GM19455 (cell line): Measurements from ENCODE around the gene FBLN2.

Experiments used
- ATAC-seq: cut with Tn5 transposase; IDR thresholded peaks from one replicate; pipeline ENCODE4 v1.9.1; 2021; ENCODE audit not compliant: unreplicated experiment

Gene FBLN2

DNA sequence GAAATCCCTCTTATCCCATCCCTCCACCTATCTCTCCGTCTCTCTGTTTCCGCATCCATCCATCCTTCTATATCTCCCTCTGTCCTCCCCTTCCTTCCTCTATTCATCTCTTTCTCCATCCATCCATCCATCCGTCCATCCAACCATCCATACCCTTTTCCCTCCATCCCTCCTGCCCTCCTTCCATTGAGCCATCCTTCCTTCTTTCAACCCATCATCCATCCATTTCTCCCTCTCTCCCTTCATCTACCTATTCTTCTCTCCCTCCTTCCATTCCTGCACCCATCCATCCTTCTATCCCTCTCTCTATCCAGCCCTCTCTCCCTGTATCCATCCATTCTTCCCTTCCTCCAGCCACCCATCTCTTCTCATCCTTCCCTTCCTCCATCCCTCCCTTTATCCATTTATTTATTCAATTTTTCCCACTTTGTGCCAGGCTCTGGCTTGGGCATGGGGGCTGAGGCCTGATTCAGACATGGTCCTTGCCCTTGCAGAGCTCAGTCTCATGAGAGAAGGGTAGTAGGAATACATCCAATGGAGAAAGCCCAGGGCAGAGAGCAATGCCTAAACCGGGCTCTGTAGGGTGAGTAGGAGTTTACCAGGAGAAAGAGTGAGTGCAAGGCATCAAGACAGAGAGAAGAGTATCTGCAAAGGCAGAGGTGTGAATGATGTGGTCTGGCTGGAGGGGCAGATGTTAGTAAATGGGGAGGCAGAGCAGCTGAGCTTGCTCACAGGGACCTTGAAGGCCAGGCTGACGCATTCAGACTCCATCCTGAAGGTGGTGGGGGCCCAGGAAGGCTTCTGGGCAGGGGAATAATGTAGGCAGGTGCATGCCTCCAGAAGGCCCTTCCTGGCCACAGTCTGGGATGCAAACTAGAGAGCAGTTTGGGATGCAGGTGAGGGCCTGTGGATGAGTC, 19.5 kb upstream of the FBLN2 start:
- no peak for ATAC-seq

DNA sequence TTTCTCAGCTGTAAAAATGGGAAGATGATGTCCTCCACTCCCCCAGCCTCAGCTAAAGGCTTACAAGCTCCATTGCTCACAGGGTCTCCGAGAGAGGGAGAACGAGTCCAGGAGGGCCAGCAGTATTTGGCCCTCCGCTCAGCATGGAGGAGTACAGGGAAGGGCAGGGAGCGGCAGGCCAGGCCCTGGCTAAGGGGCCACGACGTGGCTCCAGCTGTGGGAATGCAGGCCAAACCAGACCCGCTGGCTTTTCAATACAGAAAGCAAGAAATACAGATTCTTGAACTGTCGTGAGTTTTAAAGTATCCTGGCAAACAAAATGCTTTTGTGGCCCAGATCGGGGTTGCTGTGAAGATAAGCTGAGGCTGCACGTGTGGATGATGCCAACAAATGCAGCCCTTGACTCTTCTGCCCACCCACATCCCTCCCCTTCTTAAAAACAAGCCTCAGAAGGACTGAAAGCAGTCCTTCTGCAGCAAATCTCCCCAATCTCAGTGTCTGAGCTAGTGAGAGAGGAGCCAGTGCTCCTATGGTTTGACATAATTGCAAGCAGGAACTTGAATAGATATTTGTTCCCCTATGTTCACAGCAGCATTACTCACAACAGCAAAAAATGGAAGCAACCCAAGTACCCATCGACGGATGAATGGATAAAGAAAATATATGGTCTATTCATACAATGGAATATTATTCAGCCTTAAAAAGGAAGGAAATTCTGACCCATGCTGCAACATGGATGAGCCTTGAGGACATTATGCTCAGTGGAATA, 18.5 kb upstream of the FBLN2 start:
- ATAC-seq = no peak

DNA sequence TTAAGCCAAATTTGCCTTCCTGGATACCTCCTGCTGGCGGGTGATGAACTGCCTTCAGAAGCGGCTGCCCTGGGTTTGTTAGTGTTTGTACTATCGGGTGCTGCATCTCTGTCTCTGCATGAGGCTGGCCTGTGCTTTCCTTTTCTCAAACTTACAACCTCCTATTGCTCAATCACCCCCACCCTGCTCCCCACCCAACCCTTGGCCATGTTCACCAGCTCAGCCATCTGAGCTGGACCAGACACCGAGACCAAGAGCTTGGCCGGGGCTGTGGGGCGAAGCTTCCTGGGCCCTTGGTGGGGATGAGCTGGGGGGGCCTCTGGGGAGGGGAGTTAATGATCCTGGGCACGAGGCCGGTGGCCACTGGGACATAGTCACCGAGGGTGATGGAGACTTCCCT, 16.8 kb upstream of the FBLN2 start:
- ATAC-seq = no peak

DNA sequence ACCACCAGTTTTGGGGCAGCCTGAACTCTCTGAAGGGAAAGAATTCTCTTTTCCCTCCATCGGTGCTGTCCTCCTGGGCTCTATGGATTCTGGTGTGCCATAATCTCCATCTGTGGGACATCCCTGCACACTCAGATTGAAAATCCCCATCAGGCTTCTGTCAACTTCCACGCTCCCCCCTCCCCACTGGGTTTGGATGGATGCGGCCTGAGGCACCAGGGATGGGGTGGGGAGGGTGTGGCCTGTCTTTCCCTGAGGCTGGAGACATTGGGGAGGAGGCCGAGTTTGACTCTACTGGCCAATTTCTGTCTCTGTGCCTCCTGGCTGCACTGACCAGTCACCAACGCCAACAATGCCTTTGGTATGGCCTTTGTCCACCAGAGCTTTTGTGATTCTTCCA, 16.3 kb upstream of the FBLN2 start:
- no peak for ATAC-seq

DNA sequence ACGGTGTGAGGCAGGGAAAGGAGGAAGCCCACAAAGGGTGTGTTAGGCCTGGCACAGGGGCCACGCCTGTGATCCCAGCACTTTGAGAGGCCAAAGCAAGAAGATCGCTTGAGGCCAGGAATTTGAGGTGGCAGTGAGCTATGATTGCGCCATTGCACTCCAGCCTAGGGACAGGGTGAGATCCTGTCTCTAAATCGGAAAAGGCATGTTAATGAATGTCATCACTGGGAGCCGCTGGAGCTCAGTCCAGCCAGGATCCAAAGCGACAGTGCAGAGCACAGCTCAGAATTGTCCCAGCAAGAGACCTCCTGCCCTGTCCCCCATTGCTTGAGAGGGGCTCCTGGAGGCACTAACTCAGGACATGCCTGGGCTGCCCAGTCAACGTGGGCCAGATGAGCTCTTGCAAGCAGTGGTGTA, 15.0 kb upstream of the FBLN2 start:
- no peak for ATAC-seq

DNA sequence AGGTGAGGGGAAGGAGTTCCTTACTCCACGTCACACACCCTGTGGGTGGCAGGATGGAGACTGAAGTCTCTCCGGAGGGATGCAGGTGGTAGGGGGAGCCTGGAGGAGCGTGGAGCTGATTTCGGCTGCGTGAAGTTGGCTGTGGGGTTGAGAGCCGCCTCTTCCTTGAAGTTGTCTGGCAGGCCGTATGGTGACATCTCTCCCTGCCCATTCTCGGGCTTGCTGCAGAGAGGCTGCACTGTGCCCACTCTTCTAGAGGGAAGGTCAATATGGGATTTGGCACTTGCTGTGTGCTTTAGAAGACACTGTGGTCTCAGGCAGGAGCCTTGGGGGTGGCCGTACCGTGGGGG, 13.4 kb upstream of the FBLN2 start:
- no peak for ATAC-seq

DNA sequence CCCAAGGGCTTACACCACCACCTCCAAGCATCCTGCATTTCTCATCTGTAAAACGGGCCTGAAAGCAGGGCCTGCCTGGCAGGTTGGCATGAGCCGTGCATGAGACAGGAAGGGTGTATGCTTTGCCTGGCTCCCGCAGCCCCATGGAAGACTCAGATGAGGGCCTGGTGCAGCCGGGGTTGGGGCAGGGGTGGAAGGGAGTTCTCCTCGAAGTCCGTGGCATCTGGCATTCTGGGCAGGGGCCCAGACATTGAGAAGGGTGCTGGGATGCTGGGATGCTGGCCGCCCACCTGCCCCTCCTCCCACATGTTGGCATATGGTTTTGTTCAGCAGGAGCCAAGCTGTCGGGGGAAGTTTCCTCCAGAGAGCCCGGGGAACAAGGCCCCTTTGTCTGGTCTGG, 13.0 kb upstream of the FBLN2 start:
- no peak for ATAC-seq

DNA sequence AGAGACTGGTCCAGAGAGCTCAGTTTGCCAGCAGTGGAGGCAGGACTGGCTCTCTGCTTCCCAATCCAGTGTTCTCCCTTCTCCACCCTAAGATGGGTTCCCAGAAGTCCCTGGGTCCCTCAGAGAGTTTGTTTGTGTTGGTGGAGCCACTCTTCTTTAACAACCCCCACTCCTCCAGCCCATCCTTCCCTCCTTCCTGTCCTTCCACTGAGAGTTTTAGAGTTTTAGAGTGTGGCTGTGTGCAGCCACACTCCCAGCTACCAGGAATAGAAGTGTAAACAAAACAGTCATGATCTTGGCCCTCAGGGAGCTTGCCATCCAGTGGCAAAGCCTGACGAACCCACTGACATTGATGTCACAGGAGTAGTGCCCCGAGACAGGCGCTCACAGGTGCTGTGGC, 12.5 kb upstream of the FBLN2 start:
- ATAC-seq = no peak

DNA sequence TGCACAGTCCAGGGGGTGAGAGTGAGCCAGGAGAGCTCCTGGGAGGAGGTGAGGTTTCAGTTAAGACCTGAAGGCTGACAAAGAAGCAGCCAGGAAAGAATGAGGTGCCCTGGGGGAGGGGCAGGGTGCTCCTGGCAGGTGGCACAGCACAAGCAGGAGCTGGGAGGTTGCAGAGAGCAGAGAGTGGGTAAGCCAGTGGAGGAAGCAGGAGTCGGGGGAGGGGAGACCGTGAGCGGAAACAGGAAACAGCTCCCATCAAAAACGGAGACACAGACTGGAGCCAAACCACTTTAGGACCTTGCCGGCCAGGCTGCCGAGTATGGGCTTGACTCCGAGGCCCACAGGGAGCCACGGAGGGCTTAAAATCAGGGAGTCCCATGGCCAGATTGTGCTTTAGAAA, 12.1 kb upstream of the FBLN2 start:
- ATAC-seq = no peak

DNA sequence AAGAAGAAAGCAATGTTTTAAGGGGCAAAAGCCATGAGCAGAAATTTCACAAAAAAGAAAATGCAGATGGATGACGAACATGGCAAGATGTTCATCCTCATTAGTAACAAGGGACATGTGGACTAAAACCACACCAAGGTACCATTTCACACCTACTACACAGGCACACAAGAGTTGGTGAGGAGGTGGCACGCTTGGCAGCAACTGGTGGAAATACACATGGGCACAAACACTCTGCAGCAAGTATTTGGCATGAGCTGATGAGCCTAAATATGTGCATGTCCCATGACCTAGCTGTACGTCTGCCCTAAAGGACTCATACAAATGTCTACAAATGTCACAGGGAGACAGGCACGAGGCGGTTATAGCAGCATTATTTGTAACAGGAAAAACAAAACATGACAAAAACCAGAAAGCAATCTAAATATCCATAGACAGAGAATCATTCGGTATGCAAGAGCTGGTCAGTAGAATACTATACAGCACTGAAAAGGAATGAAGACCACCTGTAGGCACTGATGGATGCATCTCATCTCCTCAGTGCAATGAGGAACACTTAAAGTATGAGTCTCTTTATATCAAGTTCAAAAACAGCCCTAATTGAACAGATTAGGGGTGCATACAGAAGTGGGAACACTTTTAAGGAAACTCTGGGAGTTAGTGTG, 11.5 kb upstream of the FBLN2 start:
- ATAC-seq = no peak

DNA sequence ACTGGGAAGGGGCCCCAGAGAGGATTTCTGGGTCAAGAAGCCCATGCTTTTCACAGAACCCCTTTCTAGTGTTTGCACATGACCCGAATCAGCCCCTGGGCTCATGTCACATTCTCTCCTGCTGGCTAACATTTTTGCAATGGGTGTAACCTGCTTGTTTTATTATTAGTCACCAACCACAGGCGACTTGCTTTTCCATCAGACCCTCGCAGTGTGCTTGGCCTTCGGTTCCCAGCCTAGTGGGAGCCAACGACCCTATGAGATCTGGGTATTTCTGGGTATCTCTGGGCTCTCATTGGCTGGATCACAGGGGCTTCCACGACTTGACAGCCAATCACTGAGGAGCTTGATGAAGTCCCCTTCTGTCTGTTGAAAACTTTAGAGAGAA, 11.0 kb upstream of the FBLN2 start:
- ATAC-seq = no peak

DNA sequence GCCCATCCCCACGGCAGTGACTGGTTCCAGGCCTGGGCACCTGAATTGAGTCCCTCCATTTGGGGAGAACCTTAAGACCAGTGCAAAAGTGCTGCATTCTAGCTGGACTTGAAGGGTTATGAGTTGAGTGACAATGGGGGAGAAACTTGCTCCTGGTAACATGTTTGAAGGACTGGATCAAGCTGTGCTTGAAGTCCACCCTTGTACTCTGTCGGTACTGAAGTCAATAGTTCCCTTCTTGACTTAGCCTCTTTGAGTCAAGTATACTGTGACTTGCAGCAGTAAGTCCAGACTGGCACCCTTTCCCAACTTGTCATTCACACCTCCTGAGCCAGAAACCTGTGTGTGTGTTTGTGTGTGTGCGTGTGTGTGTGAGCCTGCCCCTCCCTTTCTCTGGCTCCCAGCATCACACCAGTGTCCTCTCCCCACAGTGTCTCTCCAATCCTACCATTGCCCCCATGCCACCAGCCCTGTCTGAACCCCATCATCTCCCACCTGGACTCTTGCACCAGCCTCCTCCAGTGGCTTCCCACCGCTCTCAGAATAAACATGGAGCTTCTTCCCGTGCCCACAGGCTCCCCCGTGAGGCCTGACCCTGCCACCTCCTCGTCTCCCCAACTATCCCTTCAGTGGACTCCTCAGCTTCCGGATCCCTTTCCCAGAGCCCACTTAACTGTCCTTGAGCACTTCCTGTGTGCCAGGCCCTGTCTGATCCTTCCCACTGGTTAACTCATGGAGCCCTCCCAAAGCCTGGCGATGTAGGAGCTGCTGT, 10.2 kb upstream of the FBLN2 start:
- no peak for ATAC-seq

DNA sequence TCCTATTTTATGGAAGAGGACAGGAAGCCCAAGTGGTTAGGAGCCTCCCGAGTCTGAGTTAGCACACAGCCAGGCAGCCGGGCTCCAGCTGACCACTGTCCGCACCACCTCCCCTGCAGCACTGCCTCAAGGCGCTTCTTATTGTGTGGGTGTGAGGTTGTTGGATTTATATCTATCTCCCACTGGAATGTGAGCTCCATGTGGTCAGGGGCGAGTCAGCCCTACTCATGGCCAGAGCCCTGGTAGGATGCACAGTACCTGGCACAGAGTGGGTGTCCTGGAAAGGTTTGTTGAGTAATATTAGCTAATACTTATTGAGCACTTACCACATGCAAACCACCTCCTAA, 9.7 kb upstream of the FBLN2 start:
- ATAC-seq = no peak

DNA sequence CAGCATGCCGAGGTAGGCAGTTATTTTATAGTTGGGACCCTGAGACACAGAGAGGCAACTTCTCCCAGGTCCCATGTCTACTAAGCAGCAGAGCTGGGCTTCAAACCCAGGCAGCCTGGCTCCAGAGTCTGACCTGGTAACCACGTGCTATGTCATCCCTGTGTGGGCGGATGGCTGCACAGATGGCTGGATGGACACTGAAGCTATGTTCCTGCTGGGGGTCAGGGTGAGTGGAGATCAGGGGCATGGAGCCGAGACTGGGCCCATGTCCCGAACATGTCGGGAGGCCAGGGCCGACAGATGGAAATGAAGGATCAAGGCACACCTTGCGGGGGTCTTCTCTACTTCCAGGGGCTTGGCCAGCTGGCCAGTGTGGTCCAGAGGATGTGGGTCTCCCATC, 9.3 kb upstream of the FBLN2 start:
- ATAC-seq = no peak

DNA sequence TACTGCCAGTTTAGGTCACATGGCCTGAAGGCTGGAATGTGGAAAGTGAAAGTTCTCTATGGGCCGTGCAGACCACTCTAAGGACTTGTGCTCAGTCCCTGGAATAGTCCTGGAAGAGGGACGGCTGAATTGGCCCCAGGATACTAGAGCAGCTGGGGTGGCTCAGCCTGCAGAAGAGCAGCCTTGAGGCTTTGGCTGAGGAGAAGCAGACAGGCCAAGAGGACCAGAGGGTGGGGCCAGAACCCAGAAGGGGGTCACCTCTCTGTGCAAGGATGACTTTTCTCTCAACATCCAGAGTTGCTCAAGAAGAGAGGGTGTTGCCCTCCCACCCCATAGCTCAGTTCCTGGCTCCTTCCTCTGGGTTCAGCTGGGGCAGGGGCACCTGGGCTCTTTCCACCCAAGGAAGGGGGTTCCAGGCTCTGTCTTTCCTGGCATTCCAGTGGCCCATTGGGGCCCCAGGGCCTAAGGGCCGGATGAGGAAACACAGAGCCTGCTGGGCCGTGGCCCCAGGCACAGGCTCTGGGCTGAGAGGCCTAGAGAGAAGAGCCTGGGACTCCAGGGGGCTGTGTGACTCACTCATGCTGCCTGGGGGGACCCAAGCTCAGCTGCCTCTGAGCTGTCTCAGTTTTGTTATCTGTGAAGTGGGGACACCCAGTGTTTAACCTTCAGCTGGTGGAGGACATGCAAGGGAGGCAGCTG, 8.5 kb upstream of the FBLN2 start:
- ATAC-seq = no peak

DNA sequence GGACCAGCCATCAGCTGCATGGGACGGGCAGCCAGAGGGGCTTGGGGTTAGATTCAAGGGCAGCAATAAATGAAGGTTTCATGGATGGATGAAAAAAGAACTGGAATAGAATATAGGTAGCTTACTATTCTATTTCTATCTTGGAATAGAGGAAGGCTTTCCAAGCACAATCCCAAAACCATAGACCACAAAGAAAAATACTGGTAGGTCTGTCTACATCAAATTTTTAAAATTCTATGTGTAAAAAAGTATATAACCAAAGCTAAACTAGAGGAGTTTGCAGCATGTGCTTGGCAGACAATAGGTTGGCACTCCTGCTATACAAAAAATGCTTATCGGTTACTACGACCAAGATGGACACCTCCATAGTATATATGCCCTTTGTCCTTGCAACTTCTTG, 7.2 kb upstream of the FBLN2 start:
- ATAC-seq = no peak

DNA sequence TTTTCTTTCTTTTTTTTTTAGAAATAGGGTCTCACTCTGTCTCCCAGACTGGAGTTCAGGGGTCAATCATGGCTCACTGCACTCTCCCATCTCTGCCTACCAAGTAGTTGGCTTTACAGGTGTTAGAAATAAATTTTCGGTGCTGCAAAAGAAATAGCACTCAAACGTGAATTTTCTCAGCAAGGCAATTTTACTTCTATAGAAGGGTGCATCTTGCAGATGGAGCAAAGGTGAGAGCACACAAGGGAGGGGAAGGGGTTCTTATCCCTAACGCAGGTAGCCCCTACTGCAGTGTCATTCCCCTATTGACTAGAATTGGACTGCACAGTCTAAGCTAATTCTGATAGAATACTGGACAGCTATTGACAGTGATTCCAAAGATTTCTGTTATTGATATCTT, 6.8 kb upstream of the FBLN2 start:
- no peak for ATAC-seq

DNA sequence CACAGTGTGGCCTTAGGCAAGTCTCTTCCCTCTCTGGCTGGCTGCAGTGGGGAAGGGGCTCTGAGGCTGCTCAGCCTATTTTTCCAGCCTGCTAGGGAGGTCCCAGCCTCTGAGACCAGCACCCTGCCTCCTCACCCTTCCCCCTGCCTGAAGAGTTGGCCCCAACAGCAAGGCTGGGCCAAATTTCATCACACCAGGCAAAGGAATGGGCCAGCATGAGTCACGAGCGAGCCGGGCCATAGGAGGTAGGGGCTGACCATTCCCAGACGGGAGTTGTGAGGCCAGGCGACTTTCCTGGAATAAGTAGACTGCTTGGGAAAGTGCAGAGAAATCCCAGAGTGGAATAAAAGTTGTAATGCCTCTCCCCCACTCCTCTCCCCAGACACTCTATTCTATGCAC, 5.7 kb upstream of the FBLN2 start:
- no peak for ATAC-seq

DNA sequence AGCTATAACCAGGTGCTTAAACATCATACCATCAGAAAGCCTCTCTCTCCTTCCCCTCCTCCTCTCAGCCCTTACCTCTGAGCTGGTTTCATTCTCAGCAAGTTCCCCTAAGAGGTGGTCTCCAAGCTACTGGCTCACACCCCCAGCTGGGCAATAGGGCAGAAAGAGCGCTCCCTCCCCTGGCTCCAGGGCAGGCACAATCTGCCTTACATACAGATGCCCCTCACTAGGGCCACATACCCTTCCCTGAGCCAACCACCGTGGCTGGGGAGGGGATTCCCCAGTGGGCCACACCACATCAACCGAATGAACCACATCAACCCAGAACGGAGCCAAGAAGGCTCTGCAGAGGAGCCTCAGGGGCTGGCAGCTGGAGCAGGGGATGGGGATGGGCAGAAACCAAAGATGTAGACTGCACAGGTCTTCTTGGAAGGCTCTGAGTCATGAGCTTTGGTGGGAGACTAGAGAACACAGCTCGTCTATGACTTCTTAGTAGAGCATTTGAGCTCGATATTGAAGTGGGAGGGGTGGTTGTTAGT, 4.6 kb upstream of the FBLN2 start:
- no peak for ATAC-seq

DNA sequence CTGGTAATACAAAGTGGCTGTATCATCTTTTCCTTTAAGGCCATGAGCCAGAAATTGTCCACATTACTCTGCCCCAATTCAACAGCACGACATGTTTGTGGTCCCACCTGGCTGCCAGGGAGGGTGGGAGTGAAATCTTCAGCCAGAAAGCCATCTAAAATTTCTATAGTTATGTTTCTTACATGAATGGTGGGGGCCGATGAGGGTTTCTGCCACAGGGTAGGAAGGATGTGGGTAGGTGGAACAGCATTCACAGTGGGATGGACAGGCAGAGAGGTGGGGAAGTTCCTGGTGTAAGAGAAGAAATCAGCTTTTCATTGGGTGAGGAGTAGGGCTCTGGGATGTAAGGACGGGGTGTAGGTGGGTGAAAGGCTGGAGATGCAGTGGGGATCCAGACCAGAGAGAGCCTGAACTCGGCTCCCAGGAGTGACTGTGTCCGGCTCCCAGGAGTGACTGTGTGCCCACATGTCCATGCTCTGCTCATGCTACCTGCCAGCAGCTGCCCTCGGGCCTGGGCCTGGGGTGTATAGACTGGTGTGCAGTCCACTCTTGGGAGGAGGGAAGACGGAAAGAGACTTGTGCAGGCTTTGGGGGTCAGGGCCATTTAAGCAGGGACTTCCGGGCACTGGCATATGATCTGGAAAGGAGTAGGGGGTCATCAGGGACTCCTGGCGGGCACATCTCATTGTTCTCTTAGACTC, 3.8 kb upstream of the FBLN2 start:
- ATAC-seq = no peak
